SK-N-SH treated with all-trans-retinoic acid at 6 μM for 48 hours (cell line): ENCODE results near the gene MIDN.

Source experiments
- ATAC-seq: fragments of 200-7000 bp; cut with Tn5 transposase; 3 replicates; pipeline ENCODE4 v1.9.1; 2020; ENCODE audit warnings: mild to moderate bottlenecking, moderate library complexity
- ARNTL ChIP-seq: fragments of 450-650 bp; formaldehyde crosslinking; IDR thresholded peaks from 2 replicates; pipeline ENCODE4 v1.5.0; 2020; ENCODE audit warnings: low read depth, mild to moderate bottlenecking, moderate library complexity, borderline replicate concordance
- BACH2 ChIP-seq: fragments of 250-450 bp; sonication (Bioruptor Pico); IDR thresholded peaks from 2 replicates; pipeline ENCODE4 v1.9.0; 2021; ENCODE audit warnings: mild to moderate bottlenecking, borderline replicate concordance
- CREB5 ChIP-seq: fragments of 250-450 bp; sonication (Bioruptor Pico); IDR thresholded peaks from 2 replicates; pipeline ENCODE4 v1.5.1; 2020; ENCODE audit warnings: low read depth, mild to moderate bottlenecking, moderate library complexity
- CSDC2 ChIP-seq: fragments of 250-450 bp; sonication (Bioruptor Pico); IDR thresholded peaks from 2 replicates; pipeline ENCODE4 v1.5.0; 2020; ENCODE audit warnings: mild to moderate bottlenecking, moderate library complexity
- ESRRG ChIP-seq: fragments of 250-450 bp; sonication (Bioruptor Pico); IDR thresholded peaks from 2 replicates; pipeline ENCODE4 v1.6.1; 2021; ENCODE audit warnings: mild to moderate bottlenecking
- GLIS3 ChIP-seq: fragments of 250-450 bp; sonication (Bioruptor Pico); IDR thresholded peaks from 2 replicates; pipeline ENCODE4 v1.5.0; 2020; ENCODE audit warnings: mild to moderate bottlenecking, moderate library complexity
- ISL1 ChIP-seq: fragments of 250-450 bp; sonication (Bioruptor Pico); IDR thresholded peaks from 2 replicates; pipeline ENCODE4 v2.1.2; 2022; ENCODE audit warnings: mild to moderate bottlenecking, moderate library complexity
- OSR1 ChIP-seq: fragments of 250-450 bp; sonication (Bioruptor Pico); IDR thresholded peaks from 2 replicates; pipeline ENCODE4 v1.8.0; 2022; ENCODE audit warnings: moderate library complexity, mild to moderate bottlenecking, inconsistent platforms
- PPARA ChIP-seq: fragments of 250-450 bp; sonication (Bioruptor Pico); IDR thresholded peaks from 2 replicates; pipeline ENCODE4 v1.5.0; 2020; ENCODE audit warnings: mild to moderate bottlenecking, borderline replicate concordance
- RARB ChIP-seq: fragments of 250-450 bp; sonication (Bioruptor Pico); IDR thresholded peaks from 2 replicates; pipeline ENCODE4 v1.8.0; 2021; ENCODE audit warnings: mild to moderate bottlenecking, moderate library complexity
- SNAI2 ChIP-seq: fragments of 250-450 bp; sonication (Bioruptor Pico); IDR thresholded peaks from 2 replicates; pipeline ENCODE4 v1.5.0; 2020; ENCODE audit warnings: mild to moderate bottlenecking, moderate library complexity
- TCF4 ChIP-seq: fragments of 250-450 bp; sonication (Bioruptor Pico); IDR thresholded peaks from 2 replicates; pipeline ENCODE4 v1.8.0; 2021; ENCODE audit warnings: mild to moderate bottlenecking, moderate library complexity, borderline replicate concordance
- TOX ChIP-seq: fragments of 250-450 bp; sonication (Bioruptor Pico); IDR thresholded peaks from 2 replicates; pipeline ENCODE4 v1.8.0; 2021; ENCODE audit warnings: mild to moderate bottlenecking, moderate library complexity, borderline replicate concordance
- ZC3H10 ChIP-seq: fragments of 250-450 bp; sonication (Bioruptor Pico); IDR thresholded peaks from 2 replicates; pipeline ENCODE4 v1.5.1; 2021; ENCODE audit warnings: mild to moderate bottlenecking, moderate library complexity
- ZFP3 ChIP-seq: fragments of 250-450 bp; sonication (Bioruptor Pico); IDR thresholded peaks from 2 replicates; pipeline ENCODE4 v1.5.0; 2020; ENCODE audit warnings: mild to moderate bottlenecking, moderate library complexity
- ZFP30 ChIP-seq: fragments of 450-650 bp; formaldehyde crosslinking; IDR thresholded peaks from 2 replicates; pipeline ENCODE4 v1.5.0; 2022; ENCODE audit warnings: mild to moderate bottlenecking, moderate library complexity
- ZNF565 ChIP-seq: fragments of 450-650 bp; formaldehyde crosslinking; conservative IDR thresholded peaks from 2 replicates; pipeline ENCODE4 v1.5.0; 2020; ENCODE audit warnings: low read depth, mild to moderate bottlenecking, moderate library complexity
- ZNF70 ChIP-seq: fragments of 450-650 bp; formaldehyde crosslinking; IDR thresholded peaks from 2 replicates; pipeline ENCODE4 v1.5.0; 2020; ENCODE audit warnings: mild to moderate bottlenecking, moderate library complexity
- ZNF8 ChIP-seq: fragments of 450-650 bp; formaldehyde crosslinking; IDR thresholded peaks from 2 replicates; pipeline ENCODE4 v1.5.0; 2020; ENCODE audit warnings: mild to moderate bottlenecking, moderate library complexity
- TF ChIP-seq, protein P1 (sequence below): fragments of 250-450 bp; sonication (Bioruptor Pico); IDR thresholded peaks from 2 replicates; pipeline ENCODE4 v1.5.1; 2021; ENCODE audit warnings: mild to moderate bottlenecking, moderate library complexity
- TF ChIP-seq, protein P2 (sequence below): fragments of 250-450 bp; sonication (Bioruptor Pico); IDR thresholded peaks from 2 replicates; pipeline ENCODE4 v1.5.0; 2020; ENCODE audit warnings: mild to moderate bottlenecking, moderate library complexity
- TF ChIP-seq, protein P3 (sequence below): fragments of 250-450 bp; sonication (Bioruptor Pico); IDR thresholded peaks from 2 replicates; pipeline ENCODE4 v1.8.0; 2020; ENCODE audit warnings: mild to moderate bottlenecking, moderate library complexity, borderline replicate concordance
- TF ChIP-seq, protein P4 (sequence below): fragments of 250-450 bp; sonication (Bioruptor Pico); IDR thresholded peaks from 2 replicates; pipeline ENCODE4 v1.8.0; 2021; ENCODE audit warnings: low read depth, mild to moderate bottlenecking, moderate library complexity, borderline replicate concordance

The MIDN gene

DNA sequence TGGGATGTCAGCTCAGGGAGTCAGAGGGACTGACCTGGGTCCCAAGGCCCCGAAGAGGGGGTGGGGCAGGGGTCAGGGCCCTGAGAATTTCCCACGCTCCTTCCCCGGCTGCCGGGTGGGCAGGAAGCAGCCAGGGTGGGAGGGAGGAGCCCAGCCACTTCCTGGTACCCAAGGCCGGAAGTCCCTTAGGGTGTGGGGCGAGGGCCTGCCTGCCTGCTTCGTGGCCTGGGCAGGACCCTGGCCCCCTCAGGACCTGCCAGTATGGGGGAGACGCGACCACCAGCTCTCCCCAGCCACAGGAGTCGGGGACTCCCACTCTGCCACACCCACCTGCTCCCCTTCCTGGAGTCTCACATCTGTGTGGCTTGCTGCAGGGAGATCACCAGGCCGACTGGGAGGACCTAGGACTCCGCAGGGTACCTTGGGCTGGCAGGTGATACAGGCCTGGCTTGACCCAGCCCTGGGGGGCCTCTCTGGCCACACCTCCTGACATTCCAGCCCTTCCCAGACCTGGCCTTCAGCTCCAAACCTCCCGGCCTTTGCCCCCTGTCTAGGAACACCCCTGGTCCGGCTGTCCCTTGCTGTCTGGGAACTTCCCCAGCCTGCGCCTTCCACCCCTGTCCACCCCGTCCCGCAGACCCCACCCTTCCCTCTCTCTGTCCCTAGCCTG, 11.0 kb downstream of the MIDN start:
- peak; percentile 16 for ATAC-seq

GRCh38 chr19:1259876-1260748, 11.7 kb downstream of the MIDN start:
- 0 out of 2 replicates have a peak, but pooled peaks have one; percentile 15 for TF ChIP-seq CREB5 (CRISPR knock-in tag)
- TF ChIP-seq, protein P1, sequence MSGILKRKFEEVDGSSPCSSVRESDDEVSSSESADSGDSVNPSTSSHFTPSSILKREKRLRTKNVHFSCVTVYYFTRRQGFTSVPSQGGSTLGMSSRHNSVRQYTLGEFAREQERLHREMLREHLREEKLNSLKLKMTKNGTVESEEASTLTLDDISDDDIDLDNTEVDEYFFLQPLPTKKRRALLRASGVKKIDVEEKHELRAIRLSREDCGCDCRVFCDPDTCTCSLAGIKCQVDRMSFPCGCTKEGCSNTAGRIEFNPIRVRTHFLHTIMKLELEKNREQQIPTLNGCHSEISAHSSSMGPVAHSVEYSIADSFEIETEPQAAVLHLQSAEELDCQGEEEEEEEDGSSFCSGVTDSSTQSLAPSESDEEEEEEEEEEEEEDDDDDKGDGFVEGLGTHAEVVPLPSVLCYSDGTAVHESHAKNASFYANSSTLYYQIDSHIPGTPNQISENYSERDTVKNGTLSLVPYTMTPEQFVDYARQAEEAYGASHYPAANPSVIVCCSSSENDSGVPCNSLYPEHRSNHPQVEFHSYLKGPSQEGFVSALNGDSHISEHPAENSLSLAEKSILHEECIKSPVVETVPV (CRISPR knock-in tag): peak; percentile 30; the same call in 1 of the 2 replicates
- TF ChIP-seq, protein P2, sequence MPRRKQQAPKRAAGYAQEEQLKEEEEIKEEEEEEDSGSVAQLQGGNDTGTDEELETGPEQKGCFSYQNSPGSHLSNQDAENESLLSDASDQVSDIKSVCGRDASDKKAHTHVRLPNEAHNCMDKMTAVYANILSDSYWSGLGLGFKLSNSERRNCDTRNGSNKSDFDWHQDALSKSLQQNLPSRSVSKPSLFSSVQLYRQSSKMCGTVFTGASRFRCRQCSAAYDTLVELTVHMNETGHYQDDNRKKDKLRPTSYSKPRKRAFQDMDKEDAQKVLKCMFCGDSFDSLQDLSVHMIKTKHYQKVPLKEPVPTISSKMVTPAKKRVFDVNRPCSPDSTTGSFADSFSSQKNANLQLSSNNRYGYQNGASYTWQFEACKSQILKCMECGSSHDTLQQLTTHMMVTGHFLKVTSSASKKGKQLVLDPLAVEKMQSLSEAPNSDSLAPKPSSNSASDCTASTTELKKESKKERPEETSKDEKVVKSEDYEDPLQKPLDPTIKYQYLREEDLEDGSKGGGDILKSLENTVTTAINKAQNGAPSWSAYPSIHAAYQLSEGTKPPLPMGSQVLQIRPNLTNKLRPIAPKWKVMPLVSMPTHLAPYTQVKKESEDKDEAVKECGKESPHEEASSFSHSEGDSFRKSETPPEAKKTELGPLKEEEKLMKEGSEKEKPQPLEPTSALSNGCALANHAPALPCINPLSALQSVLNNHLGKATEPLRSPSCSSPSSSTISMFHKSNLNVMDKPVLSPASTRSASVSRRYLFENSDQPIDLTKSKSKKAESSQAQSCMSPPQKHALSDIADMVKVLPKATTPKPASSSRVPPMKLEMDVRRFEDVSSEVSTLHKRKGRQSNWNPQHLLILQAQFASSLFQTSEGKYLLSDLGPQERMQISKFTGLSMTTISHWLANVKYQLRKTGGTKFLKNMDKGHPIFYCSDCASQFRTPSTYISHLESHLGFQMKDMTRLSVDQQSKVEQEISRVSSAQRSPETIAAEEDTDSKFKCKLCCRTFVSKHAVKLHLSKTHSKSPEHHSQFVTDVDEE (CRISPR knock-in tag): no peak
- ATAC-seq: peak; percentile 21

More for the DNA sequence above, 11.0 kb downstream of the MIDN start:
- TF ChIP-seq, protein P1 (CRISPR knock-in tag): 0 out of 2 replicates have a peak, but pooled peaks have one; percentile 59
- TF ChIP-seq CSDC2: no peak
- TF ChIP-seq ZNF70 (CRISPR knock-in tag): 0 out of 2 replicates have a peak, but pooled peaks have one; percentile 42
- peak; percentile 19; the same call in 1 of the 2 replicates for TF ChIP-seq ZFP30
- TF ChIP-seq ARNTL (CRISPR knock-in tag): no peak
- no peak for TF ChIP-seq ISL1
- TF ChIP-seq TOX (CRISPR knock-in tag): peak; percentile 36; the same call in 1 of the 2 replicates
- peak; percentile 35; the same call in 1 of the 2 replicates for TF ChIP-seq ZNF8 (CRISPR knock-in tag)
- TF ChIP-seq OSR1 (CRISPR knock-in tag): no peak
- TF ChIP-seq ESRRG: peak; percentile 78; the same call in 1 of the 2 replicates
- TF ChIP-seq CREB5 (CRISPR knock-in tag): peak; percentile 63
- TF ChIP-seq GLIS3 (CRISPR knock-in tag): peak; percentile 94
- peak; percentile 58; the same call in 1 of the 2 replicates for TF ChIP-seq ZNF565 (CRISPR knock-in tag)
- peak; percentile 62; the same call in 1 of the 2 replicates for TF ChIP-seq ZC3H10 (CRISPR knock-in tag)
- TF ChIP-seq BACH2 (CRISPR knock-in tag): no peak
- TF ChIP-seq, protein P3, sequence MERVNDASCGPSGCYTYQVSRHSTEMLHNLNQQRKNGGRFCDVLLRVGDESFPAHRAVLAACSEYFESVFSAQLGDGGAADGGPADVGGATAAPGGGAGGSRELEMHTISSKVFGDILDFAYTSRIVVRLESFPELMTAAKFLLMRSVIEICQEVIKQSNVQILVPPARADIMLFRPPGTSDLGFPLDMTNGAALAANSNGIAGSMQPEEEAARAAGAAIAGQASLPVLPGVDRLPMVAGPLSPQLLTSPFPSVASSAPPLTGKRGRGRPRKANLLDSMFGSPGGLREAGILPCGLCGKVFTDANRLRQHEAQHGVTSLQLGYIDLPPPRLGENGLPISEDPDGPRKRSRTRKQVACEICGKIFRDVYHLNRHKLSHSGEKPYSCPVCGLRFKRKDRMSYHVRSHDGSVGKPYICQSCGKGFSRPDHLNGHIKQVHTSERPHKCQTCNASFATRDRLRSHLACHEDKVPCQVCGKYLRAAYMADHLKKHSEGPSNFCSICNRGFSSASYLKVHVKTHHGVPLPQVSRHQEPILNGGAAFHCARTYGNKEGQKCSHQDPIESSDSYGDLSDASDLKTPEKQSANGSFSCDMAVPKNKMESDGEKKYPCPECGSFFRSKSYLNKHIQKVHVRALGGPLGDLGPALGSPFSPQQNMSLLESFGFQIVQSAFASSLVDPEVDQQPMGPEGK (CRISPR knock-in tag): peak; percentile 76
- TF ChIP-seq TCF4 (CRISPR knock-in tag): no peak
- 0 out of 2 replicates have a peak, but pooled peaks have one; percentile 37 for TF ChIP-seq ZFP3
- TF ChIP-seq RARB (CRISPR knock-in tag): peak; percentile 95
- TF ChIP-seq SNAI2: no peak
- TF ChIP-seq, protein P4, sequence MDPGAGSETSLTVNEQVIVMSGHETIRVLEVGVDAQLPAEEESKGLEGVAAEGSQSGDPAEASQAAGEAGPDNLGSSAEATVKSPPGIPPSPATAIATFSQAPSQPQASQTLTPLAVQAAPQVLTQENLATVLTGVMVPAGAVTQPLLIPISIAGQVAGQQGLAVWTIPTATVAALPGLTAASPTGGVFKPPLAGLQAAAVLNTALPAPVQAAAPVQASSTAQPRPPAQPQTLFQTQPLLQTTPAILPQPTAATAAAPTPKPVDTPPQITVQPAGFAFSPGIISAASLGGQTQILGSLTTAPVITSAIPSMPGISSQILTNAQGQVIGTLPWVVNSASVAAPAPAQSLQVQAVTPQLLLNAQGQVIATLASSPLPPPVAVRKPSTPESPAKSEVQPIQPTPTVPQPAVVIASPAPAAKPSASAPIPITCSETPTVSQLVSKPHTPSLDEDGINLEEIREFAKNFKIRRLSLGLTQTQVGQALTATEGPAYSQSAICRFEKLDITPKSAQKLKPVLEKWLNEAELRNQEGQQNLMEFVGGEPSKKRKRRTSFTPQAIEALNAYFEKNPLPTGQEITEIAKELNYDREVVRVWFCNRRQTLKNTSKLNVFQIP (CRISPR knock-in tag): no peak
- TF ChIP-seq, protein P2 (CRISPR knock-in tag): no peak
- no peak for TF ChIP-seq PPARA
